HepG2 (cell line): ENCODE measurements around the gene STON1.

ENCODE experiments used
- AKAP8 ChIP-seq: sonication (generic); formaldehyde crosslinking; IDR thresholded peaks from 2 replicates; pipeline ENCODE4 v1.5.1; 2020; ENCODE audit warnings: mild to moderate bottlenecking, missing genetic modification reagents
- SMC3 ChIP-seq: IDR thresholded peaks from 2 replicates; pipeline ENCODE4 v1.6.1; 2011; ENCODE audit warnings: low read length, improper control_type of control experiment
- TF ChIP-seq, protein P1 (sequence below): sonication (generic); formaldehyde crosslinking; IDR thresholded peaks from 2 replicates; pipeline ENCODE4 v1.5.0; 2020; ENCODE audit warnings: mild to moderate bottlenecking, missing genetic modification reagents, moderate library complexity
- TF ChIP-seq, protein P2 (sequence below): sonication (generic); formaldehyde crosslinking; IDR thresholded peaks from 2 replicates; pipeline ENCODE4 v1.8.0; 2022; ENCODE audit warnings: missing genetic modification reagents, mild to moderate bottlenecking, inconsistent platforms, borderline replicate concordance

DNA sequence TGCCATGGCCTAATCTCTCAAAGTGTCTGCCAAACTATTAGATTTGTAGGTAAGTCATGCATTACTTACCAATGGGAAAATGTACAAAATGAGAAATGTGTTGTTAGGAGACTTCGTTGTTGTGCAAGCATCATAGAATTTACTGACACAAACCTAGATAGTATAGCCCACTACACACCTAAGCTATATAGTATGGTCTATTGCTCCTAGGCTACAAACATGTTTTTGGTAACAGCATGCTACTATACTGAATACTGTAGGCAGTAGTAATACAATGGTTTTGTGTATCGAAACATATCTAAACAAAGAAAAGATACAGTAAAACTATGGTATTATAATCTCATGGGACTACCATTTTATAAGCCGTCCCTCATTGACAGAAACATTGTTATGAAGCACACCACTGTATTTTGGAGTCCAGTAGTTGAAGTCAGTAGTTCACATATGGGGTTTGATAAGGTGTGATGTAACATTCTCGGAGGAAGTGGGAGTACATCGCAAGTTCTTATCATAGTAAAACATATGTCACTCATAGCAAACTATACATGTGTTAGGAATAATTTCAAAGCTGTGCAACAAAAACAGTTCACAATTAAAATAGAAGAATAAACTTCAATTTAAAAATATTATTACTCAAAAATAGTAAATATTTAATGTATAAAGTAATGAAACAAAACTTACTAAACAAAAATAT is 75.7 kb downstream of the STON1 start:
- TF ChIP-seq SMC3: no peak
- TF ChIP-seq, protein P1, sequence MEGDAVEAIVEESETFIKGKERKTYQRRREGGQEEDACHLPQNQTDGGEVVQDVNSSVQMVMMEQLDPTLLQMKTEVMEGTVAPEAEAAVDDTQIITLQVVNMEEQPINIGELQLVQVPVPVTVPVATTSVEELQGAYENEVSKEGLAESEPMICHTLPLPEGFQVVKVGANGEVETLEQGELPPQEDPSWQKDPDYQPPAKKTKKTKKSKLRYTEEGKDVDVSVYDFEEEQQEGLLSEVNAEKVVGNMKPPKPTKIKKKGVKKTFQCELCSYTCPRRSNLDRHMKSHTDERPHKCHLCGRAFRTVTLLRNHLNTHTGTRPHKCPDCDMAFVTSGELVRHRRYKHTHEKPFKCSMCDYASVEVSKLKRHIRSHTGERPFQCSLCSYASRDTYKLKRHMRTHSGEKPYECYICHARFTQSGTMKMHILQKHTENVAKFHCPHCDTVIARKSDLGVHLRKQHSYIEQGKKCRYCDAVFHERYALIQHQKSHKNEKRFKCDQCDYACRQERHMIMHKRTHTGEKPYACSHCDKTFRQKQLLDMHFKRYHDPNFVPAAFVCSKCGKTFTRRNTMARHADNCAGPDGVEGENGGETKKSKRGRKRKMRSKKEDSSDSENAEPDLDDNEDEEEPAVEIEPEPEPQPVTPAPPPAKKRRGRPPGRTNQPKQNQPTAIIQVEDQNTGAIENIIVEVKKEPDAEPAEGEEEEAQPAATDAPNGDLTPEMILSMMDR (CRISPR knock-in tag): no peak
- TF ChIP-seq, protein P2, sequence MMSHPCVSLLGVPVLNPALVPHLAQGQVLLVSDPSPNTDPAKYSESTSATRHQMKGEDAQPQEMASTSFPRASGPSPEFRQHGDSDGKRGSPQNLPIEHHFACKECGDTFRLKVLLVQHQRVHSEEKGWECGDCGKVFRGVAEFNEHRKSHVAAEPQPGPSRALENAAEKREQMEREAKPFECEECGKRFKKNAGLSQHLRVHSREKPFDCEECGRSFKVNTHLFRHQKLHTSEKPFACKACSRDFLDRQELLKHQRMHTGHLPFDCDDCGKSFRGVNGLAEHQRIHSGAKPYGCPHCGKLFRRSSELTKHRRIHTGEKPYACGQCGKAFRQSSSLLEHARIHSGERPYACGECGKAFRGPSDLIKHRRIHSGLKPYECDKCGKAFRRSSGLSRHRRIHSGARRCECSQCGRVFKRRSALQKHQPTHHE: no peak
- no peak for TF ChIP-seq AKAP8 (CRISPR knock-in tag)
